Omental fat pad (tissue), 4 donors: Measurements from ENCODE around the gene DNASE2. TPM values are rescaled to one million over a fixed set of nuclear protein-coding genes. Genes with fewer than 3 reads are reported as not detected.
"Not testable (repeated sequence)": the region's sequence is repeated elsewhere in the genome, so short reads cannot be mapped to it uniquely, and the experiment has no call there.

ENCODE experiments used
- ATAC-seq: fragments of 150-250 bp; one replicate; pipeline ENCODE4 v1.9.1; 2016; ENCODE audit warnings: mild to moderate bottlenecking, moderate library complexity; ENCODE audit not compliant: low FRiP score
- DNase-seq: peaks from one replicate; pipeline ENCODE4 v3.0.0-alpha.2; 2019; ENCODE audit warnings: low spot score
- total RNA-seq, 4 donors: library from RNA; depleted of rRNA; stranded (reverse); fragments of >200 nt; gene quantifications; one replicate each; pipeline ENCODE4 v1.1.0, GENCODE V29; 2016
- TF ChIP-seq, protein P1 (sequence below), 3 donors: fragments of 450-650 bp; IDR thresholded peaks; one replicate each; pipeline ENCODE4 v1.5.1; 2016 to 2017; ENCODE audit warnings: antibody characterized with exemption in 3 of 3, mild to moderate bottlenecking in 3 of 3, moderate library complexity in 2 of 3

Gene DNASE2
- total RNA-seq, 4 donors from 2014 or later, result 24.6 to 36.9 (median 28.4) TPM

DNA sequence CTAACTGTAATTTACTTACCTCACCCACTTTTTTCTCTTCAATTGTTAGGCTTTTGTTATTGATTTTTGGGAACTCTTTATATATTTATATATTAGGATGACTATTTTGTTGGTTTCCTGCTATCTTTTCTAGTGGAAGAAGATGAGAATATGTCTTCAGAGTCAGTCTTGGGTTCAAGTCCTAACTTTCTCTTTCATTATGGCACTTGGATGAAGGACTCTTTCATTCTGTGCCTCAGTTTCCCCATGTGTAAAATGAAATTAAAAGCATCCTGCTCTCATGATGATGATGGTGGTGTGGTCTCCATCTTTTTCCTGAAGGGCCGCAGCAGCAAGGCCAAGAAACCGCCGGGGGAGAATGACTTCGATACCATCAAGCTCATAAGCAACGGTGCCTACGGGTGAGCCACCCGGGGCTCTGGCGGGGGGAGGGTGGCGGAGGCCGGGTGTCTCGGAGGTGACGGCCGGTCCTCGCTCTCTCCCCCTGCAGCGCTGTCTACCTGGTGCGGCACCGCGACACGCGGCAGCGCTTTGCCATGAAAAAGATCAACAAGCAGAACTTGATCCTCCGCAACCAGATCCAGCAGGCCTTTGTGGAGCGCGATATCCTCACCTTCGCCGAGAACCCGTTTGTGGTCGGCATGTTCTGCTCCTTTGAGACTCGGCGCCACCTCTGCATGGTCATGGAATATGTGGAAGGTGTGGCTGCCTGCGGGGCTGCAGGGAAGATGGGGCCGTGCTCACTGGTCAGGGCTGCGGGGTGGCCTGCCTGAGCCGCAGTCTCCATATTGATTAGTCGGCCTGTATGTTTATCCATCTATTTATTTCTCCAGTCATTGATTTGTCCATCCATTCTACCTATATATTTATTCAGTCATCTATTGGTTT lies 23.0 kb downstream of the DNASE2 start:
- TF ChIP-seq, protein P1, sequence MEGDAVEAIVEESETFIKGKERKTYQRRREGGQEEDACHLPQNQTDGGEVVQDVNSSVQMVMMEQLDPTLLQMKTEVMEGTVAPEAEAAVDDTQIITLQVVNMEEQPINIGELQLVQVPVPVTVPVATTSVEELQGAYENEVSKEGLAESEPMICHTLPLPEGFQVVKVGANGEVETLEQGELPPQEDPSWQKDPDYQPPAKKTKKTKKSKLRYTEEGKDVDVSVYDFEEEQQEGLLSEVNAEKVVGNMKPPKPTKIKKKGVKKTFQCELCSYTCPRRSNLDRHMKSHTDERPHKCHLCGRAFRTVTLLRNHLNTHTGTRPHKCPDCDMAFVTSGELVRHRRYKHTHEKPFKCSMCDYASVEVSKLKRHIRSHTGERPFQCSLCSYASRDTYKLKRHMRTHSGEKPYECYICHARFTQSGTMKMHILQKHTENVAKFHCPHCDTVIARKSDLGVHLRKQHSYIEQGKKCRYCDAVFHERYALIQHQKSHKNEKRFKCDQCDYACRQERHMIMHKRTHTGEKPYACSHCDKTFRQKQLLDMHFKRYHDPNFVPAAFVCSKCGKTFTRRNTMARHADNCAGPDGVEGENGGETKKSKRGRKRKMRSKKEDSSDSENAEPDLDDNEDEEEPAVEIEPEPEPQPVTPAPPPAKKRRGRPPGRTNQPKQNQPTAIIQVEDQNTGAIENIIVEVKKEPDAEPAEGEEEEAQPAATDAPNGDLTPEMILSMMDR (IDR thresholded peaks at IDR 0.05), result no peak
- ATAC-seq, result no peak
- no peak for DNase-seq

DNA sequence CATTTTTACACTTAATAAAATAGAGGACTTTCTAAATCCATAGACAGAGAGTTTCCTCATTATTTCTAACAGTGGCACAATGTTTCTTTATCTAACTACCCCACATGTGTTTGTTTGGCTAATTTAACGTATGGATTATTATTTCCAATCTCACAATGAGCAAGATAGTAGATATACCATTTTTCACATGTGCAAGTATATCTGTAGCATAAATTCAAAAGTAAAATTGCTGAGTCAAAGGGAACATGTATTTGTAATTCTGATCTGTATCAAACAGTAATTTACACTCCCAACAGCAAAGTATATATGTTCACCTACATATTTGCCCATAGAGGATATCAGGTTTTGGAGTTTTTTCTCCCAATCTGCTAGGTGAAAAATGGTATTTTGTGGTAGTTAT lies 24.6 kb downstream of the DNASE2 start:
- TF ChIP-seq, protein P1 (IDR thresholded peaks at IDR 0.05), result no peak
- no peak for DNase-seq
- no peak for ATAC-seq

DNA sequence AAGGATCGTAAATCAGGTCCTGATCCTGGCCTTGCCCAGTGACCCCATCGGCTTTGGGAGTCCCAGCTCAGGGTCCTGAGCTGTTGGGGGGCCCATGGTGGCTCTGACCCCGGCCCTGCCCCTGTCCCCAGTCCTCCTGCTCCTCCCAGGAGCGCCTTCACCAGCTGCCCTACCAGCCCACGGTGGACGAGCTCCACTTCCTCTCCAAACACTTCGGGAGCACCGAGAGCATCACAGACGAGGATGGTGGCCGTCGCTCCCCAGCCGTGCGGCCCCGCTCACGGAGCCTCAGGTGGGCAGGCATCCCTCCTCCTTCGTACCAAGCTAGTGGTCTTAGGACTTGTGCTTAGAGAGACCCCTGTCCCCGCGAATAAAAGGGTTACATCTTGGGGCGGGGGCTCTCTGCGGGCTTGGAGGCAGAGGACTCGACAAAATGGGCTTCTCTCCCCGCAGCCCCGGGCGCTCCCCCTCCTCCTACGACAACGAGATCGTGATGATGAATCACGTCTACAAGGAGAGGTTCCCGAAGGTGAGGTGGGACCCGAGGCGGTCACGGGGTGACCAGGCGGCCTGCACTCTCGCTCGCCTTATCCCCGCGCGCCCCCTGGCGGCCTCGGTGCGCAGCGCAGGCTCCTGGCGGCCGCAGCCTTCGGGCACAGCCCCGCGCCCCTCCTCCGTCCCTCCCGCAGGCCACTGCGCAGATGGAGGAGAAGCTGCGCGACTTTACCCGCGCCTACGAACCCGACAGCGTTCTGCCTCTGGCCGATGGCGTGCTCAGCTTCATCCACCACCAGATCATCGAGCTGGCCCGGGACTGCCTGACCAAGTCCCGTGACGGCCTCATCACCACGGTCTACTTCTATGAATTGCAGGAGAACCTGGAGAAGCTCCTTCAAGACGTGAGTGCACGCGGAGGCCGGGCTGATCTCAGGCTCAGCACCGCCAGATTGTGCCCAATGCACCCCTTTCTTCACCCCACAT lies 33.8 kb downstream of the DNASE2 start:
- peak; percentile 89 for DNase-seq
- TF ChIP-seq, protein P1 (IDR thresholded peaks at IDR 0.05), result peak in 2 of 3 donors; percentile 85 to 98
- peak; percentile 98 for ATAC-seq

DNA sequence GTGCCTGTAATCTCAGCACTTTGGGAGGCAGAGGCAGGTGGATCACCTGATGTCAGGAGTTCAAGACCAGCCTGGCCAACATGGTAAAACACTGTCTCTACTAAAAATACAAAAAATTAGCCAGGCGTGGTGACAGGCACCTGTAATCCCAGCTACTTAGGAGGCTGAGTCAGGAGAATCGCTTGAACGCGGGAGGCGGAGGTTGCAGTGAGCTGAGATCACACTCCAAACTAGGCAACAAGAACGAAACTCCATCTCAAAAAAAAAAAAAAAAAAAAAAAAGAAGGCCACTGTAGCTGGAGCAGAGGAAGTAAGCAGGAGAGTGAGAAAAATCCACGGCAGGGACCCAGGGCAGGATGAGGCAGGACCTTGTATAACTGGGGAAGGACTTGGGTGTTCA lies 34.6 kb downstream of the DNASE2 start:
- not testable (repeated sequence) for DNase-seq, ATAC-seq

DNA sequence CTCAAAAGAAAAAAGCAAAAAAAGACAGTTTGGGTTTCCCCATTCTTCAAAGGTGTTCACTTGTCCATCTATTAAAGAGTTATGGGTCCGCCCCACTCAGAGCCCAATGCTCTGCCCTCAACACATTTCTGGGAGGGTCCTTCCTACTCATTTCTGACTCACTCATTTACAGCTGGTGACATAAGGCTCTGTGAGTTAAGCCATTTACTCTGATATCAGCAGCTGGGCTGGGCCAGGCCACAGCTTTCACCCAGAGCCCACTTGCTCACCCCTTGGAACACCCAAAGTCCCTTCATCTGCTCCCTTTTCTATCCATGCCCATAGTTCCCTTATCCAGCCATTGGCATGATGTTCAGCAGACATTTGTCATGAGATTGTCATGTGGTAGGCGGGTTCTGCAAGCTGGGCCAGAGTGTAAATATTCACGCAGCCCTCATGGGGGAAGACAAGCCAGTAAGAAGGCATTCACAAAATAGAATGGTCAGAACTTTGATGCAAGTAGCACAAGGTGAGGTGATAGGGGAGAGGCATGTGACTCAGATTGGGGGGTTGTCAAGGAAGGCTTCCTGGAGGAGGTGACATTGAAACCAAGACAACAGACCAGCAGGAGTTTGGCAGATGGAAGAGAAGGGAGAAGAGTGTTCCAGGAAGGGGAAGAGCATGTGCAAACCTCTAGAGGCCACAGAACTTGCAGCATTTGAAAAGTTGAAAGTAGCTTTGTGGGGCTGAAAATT lies 37.1 kb downstream of the DNASE2 start:
- TF ChIP-seq, protein P1 (IDR thresholded peaks at IDR 0.05), result no peak
- DNase-seq, result no peak
- no peak for ATAC-seq

DNA sequence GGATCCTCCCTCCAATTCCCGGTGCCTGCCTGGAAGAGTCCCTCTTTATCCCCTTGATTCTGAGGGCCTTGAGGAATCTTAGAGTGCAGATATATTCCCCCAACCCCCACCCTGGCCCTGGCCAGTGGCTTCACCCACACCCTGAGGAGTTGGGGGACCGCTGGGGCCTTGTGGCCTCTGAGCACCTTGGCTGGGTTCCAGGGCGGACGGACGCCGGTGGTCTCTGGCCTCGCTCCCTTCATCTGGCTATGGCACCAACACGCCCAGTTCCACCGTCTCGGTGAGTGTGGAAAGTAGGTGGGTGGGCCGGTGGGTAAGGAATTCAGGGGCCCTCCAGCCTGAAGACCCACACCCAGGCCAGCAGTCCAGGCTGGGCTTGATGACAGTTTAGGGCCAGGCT lies 37.9 kb downstream of the DNASE2 start:
- TF ChIP-seq, protein P1 (IDR thresholded peaks at IDR 0.05), result no peak
- DNase-seq (no peak), ATAC-seq (no peak)

DNA sequence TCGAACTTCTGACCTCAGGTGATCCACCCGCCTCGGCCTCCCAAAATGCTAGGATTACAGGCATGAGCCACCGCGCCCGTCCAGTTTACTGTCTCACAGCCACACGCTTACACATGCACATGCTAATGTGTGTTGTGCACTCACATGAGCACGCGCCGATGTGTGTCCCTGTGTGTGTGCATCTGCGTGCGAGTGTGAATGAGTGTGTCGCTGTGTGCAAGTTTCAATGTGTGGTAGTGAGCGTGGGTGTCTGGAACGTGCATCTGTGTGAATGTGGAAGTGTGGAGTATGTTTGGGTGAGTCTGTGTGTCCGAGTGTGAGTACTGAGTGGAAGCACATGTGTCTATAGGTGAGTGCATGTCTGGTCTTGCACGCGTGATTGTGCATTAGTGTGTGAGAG lies 38.7 kb downstream of the DNASE2 start:
- DNase-seq (no peak), ATAC-seq (no peak)
- TF ChIP-seq, protein P1 (IDR thresholded peaks at IDR 0.05), result no peak
